Uterus (tissue), 4 donors: Measurements from ENCODE around the gene GPBP1L1. TPM values are rescaled to one million over a fixed set of nuclear protein-coding genes. Genes with fewer than 3 reads are reported as not detected.
"Not testable (repeated sequence)": the region's sequence is repeated elsewhere in the genome, so short reads cannot be mapped to it uniquely, and the experiment has no call there.

ENCODE experiments used
- DNase-seq, 2 donors: peaks; one replicate each; pipeline ENCODE4 v3.0.0-alpha.2; 2019 to 2020
- H3K27ac ChIP-seq, 2 donors: fragments of 200-600 bp; sonication (generic); 1 replicate in 1 of 2; 2 replicates in 1 of 2; pipeline ENCODE4 v1.5.1; 2016 to 2018
- H3K27me3 ChIP-seq, 2 donors: fragments of 200-600 bp; sonication (generic); one replicate each; pipeline ENCODE4 v1.5.1; 2018 to 2019; ENCODE audit warnings: control low read depth in 1 of 2
- H3K36me3 ChIP-seq, 2 donors: fragments of 200-600 bp; sonication (generic); one replicate each; pipeline ENCODE4 v1.5.1; 2019; ENCODE audit warnings: control low read depth in 1 of 2
- H3K4me1 ChIP-seq, 2 donors: fragments of 200-600 bp; sonication (generic); one replicate each; pipeline ENCODE4 v1.5.1; 2018 to 2019; ENCODE audit warnings: control low read depth in 1 of 2
- H3K4me3 ChIP-seq, 2 donors: fragments of 200-600 bp; sonication (generic); 1 replicate in 1 of 2; 2 replicates in 1 of 2; pipeline ENCODE4 v1.5.1; 2018 to 2019; ENCODE audit warnings: mild to moderate bottlenecking in 1 of 2
- H3K9me3 ChIP-seq, 2 donors: fragments of 200-600 bp; sonication (generic); one replicate each; pipeline ENCODE4 v1.5.1; 2019; ENCODE audit warnings: control low read depth in 1 of 2
- CTCF ChIP-seq, 4 experiments: fragments of 200-600 bp in 2 of 4; fragments of 450-650 bp in 2 of 4; sonication (generic) in 2 of 4; IDR thresholded peaks; one replicate each; pipeline ENCODE4 v1.5.1; 2016 to 2019; ENCODE audit warnings: antibody characterized with exemption in 4 of 4, mild to moderate bottlenecking in 2 of 4, moderate library complexity in 1 of 4
- POLR2A ChIP-seq, 2 donors: fragments of 450-650 bp; IDR thresholded peaks; one replicate each; pipeline ENCODE4 v1.6.1; 2016; ENCODE audit warnings: antibody characterized with exemption in 2 of 2, mild to moderate bottlenecking in 1 of 2, moderate library complexity in 1 of 2
- intact Hi-C: fragments of 100-400 bp; cut with DNase I; formaldehyde crosslinking; loops from one replicate; pipeline ENCODE4 v1.15.1; 2023; ENCODE audit warnings: low total_unique reads
- total RNA-seq, 4 donors: library from RNA; depleted of rRNA in 3 of 4; stranded (reverse); fragments of >200 nt in 3 of 4; gene quantifications; one replicate each; pipeline versions ENCODE4 v1.1.0 to v1.2.4, GENCODE V29; 2014 to 2023
- donor health status: DM: yes; HTN: yes; CAD: no.

The GPBP1L1 gene
- total RNA-seq, 4 donors from 2014 or later, result 61.2 to 136 (median 109) TPM

- TF ChIP-seq CTCF (IDR thresholded peaks at IDR 0.05) (no peak), POLR2A (IDR thresholded peaks at IDR 0.05) (no peak)
- H3K36me3 ChIP-seq, result no peaks in the 10 kb centered on the region
- H3K27ac ChIP-seq, result no peak overlapping the region
Observed at GRCh38 chr1:45608175-45609156, 77.9 kb downstream of the GPBP1L1 start.

GRCh38 chr1:45607404-45608074 is 78.8 kb downstream of the GPBP1L1 start:
- intact Hi-C loops, result no loop called here
- Histone ChIP-seq H3K9me3 (no peaks in the 10 kb centered on the region), H3K27ac (no peak overlapping the region), H3K27me3 (no peaks in the 10 kb centered on the region), H3K4me1 (no peaks in the 10 kb centered on the region), H3K4me3 (no peak overlapping the region), H3K36me3 (no peaks in the 10 kb centered on the region)
- DNase-seq, result no peak
- no peak for TF ChIP-seq CTCF (IDR thresholded peaks at IDR 0.05)
- TF ChIP-seq POLR2A (IDR thresholded peaks at IDR 0.05), result no peak

More at GRCh38 chr1:45608175-45609156, 77.9 kb downstream of the GPBP1L1 start:
- H3K4me3 ChIP-seq, result no peak overlapping the region
- DNase-seq, result no peak
- intact Hi-C loops, result no loop called here
- no peaks in the 10 kb centered on the region for H3K4me1 ChIP-seq
- H3K27me3 ChIP-seq, result no peaks in the 10 kb centered on the region
- no peaks in the 10 kb centered on the region for H3K9me3 ChIP-seq

GRCh38 chr1:45604239-45604638 is 82.1 kb downstream of the GPBP1L1 start:
- Histone ChIP-seq H3K27me3 (no peaks in the 10 kb centered on the region), H3K36me3 (no peaks in the 10 kb centered on the region), H3K9me3 (no peaks in the 10 kb centered on the region), H3K27ac (no peak overlapping the region), H3K4me1 (no peaks in the 10 kb centered on the region), H3K4me3 (no peak overlapping the region)
- DNase-seq, result no peak
- intact Hi-C loops, result no loop called here
- TF ChIP-seq POLR2A (IDR thresholded peaks at IDR 0.05) (no peak), CTCF (IDR thresholded peaks at IDR 0.05) (no peak)

GRCh38 chr1:45596765-45597164 is 89.6 kb downstream of the GPBP1L1 start:
- H3K4me1 ChIP-seq, H3K9me3 ChIP-seq, H3K4me3 ChIP-seq, DNase-seq, intact Hi-C loops, H3K36me3 ChIP-seq, H3K27me3 ChIP-seq, H3K27ac ChIP-seq: not testable (repeated sequence)

- no peak for DNase-seq
- Histone ChIP-seq H3K4me1 (no peaks in the 10 kb centered on the region), H3K36me3 (no peaks in the 10 kb centered on the region), H3K9me3 (no peaks in the 10 kb centered on the region), H3K4me3 (no peak overlapping the region), H3K27ac (no peak overlapping the region), H3K27me3 (no peaks in the 10 kb centered on the region)
- intact Hi-C loops, result no loop called here
- TF ChIP-seq POLR2A (IDR thresholded peaks at IDR 0.05) (no peak), CTCF (IDR thresholded peaks at IDR 0.05) (no peak)
Observed at GRCh38 chr1:45594412-45594811, 91.9 kb downstream of the GPBP1L1 start.
